ENCODE results near the gene PKM.

The PKM gene

GRCh38 chr15:72184165-72184811, 46.7 kb downstream of the PKM start:
- Histone ChIP-seq H3K9me3 (ENCODE audit: control insufficient read depth, insufficient read depth, low read length) (no peaks in the 10 kb centered on the region), H3K4me1 (ENCODE audit: insufficient read depth, low read length) (peaks cover 5% of the 10 kb centered on the region; the same call in 1 of the 2 replicates), H3K9ac (ENCODE audit: low read depth, low read length) (peak overlapping the region; percentile 40), H3K36me3 (ENCODE audit: insufficient read depth, low read length) (no peaks in the 10 kb centered on the region)

GRCh38 chr15:72183781-72184164, 47.2 kb downstream of the PKM start:
- Histone ChIP-seq H3K9me3 (ENCODE audit: control insufficient read depth, insufficient read depth, low read length) (no peaks in the 10 kb centered on the region), H3K9ac (ENCODE audit: low read depth, low read length) (peak overlapping the region; percentile 40; the same call in 1 of the 2 replicates), H3K4me1 (ENCODE audit: insufficient read depth, low read length) (peaks cover 5% of the 10 kb centered on the region; the same call in 1 of the 2 replicates), H3K36me3 (ENCODE audit: insufficient read depth, low read length) (no peaks in the 10 kb centered on the region)

GRCh38 chr15:72182673-72183072, 48.3 kb downstream of the PKM start:
- no peaks in the 10 kb centered on the region for H3K36me3 ChIP-seq (ENCODE audit: insufficient read depth, low read length)
- no peaks in the 10 kb centered on the region for H3K9me3 ChIP-seq (ENCODE audit: control insufficient read depth, insufficient read depth, low read length)
- H3K4me1 ChIP-seq (ENCODE audit: insufficient read depth, low read length) = peaks cover 5% of the 10 kb centered on the region; the same call in 1 of the 2 replicates
- H3K9ac ChIP-seq (ENCODE audit: low read depth, low read length) = no peak overlapping the region

DNA sequence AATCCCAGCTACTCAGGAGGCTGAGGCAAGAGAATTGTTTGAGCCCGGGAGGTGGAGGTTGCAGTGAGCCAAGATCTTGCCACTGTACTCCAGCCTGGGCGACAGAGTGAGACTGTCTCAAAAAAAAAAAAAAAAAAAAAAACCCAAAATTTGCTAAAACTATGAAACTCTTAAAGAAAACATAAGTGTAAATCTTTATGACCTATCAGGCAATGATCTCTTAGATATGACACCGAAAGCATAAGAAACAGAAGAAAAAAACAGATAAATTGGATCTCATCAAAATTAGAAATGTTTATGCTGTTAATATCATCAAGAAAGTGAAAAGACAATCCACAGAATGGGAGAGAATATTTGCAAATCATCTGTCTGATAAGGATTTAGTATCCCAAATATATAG, 48.7 kb downstream of the PKM start:
- H3K36me3 ChIP-seq (ENCODE audit: insufficient read depth, low read length) = no peaks in the 10 kb centered on the region
- peaks cover 5% of the 10 kb centered on the region; the same call in 1 of the 2 replicates for H3K4me1 ChIP-seq (ENCODE audit: insufficient read depth, low read length)
- no peak overlapping the region for H3K9ac ChIP-seq (ENCODE audit: low read depth, low read length)
- H3K9me3 ChIP-seq (ENCODE audit: control insufficient read depth, insufficient read depth, low read length) = no peaks in the 10 kb centered on the region

DNA sequence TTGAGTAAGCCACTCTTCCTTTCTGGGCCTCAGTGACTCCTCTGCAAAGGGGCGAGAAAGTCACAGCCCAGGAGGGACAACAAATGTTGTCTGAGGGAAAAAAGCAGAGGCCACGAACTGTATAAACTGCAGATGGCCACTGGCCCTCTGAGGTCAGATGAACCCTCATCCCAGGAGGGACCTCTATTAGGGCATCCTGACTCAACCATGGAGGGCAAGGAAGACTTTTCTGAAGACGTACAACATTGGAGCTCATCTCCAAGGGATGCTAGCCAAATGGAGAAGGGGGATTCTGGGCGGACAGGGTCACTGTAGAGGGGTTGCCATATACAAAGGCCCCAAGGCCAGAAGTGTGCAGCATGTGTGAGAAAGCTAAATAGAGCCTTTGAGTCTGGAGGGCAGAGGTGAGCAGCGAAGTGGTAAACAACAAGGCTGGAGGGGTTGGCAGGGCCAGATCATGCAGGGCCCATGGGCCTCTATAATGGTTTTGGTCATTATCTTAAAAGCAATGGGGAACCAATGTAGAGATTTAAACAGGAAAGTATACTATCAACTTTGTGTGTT, 50.1 kb downstream of the PKM start:
- H3K36me3 ChIP-seq (ENCODE audit: insufficient read depth, low read length) = no peaks in the 10 kb centered on the region
- H3K9ac ChIP-seq (ENCODE audit: low read depth, low read length) = no peak overlapping the region
- H3K4me1 ChIP-seq (ENCODE audit: insufficient read depth, low read length) = peaks cover 5% of the 10 kb centered on the region; the same call in 1 of the 2 replicates
- no peaks in the 10 kb centered on the region for H3K9me3 ChIP-seq (ENCODE audit: control insufficient read depth, insufficient read depth, low read length)

GRCh38 chr15:72179950-72180581, 50.9 kb downstream of the PKM start:
- H3K4me1 ChIP-seq (ENCODE audit: insufficient read depth, low read length) = peaks cover 5% of the 10 kb centered on the region; the same call in 1 of the 2 replicates
- no peaks in the 10 kb centered on the region for H3K9me3 ChIP-seq (ENCODE audit: control insufficient read depth, insufficient read depth, low read length)
- H3K36me3 ChIP-seq (ENCODE audit: insufficient read depth, low read length) = no peaks in the 10 kb centered on the region
- H3K9ac ChIP-seq (ENCODE audit: low read depth, low read length) = no peak overlapping the region

DNA sequence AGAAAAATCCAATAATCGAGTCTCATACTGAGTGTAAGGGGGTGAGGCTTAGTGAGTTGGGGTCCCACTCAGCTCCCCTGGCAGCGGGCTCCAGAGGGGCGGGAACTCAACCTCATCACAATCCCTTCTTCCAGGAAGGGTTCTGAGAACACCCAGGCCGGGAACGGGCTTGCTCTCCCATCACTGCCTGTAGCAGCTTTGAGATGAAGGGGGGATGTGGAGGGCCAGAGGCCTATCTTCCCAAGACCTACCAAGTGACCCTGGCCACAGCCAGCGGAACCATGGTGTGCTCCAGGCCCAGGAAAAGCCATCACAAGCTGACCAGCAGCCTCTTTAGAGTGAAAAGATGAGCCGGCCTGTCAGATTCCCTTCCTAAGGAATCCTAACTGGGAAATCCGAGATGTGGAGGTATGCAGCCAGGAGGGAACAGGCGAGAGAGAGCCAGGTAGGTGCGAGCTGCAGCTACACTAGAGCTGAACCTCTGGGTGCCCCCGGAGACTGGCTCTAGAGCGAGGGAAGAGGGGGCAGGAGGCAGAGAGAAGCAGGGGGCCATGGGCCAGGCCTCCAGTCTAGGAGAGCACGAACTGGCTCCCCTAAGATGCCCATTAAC, 51.9 kb downstream of the PKM start:
- Histone ChIP-seq H3K4me1 (ENCODE audit: insufficient read depth, low read length) (peaks cover 5% of the 10 kb centered on the region; the same call in 1 of the 2 replicates), H3K9me3 (ENCODE audit: control insufficient read depth, insufficient read depth, low read length) (no peaks in the 10 kb centered on the region), H3K36me3 (ENCODE audit: insufficient read depth, low read length) (no peaks in the 10 kb centered on the region), H3K9ac (ENCODE audit: low read depth, low read length) (no peak overlapping the region)

GRCh38 chr15:72176743-72177142, 54.2 kb downstream of the PKM start:
- Histone ChIP-seq H3K9me3 (ENCODE audit: control insufficient read depth, insufficient read depth, low read length) (no peaks in the 10 kb centered on the region), H3K36me3 (ENCODE audit: insufficient read depth, low read length) (no peaks in the 10 kb centered on the region), H3K4me1 (ENCODE audit: insufficient read depth, low read length) (peaks cover 5% of the 10 kb centered on the region; the same call in 1 of the 2 replicates), H3K9ac (ENCODE audit: low read depth, low read length) (no peak overlapping the region)

DNA sequence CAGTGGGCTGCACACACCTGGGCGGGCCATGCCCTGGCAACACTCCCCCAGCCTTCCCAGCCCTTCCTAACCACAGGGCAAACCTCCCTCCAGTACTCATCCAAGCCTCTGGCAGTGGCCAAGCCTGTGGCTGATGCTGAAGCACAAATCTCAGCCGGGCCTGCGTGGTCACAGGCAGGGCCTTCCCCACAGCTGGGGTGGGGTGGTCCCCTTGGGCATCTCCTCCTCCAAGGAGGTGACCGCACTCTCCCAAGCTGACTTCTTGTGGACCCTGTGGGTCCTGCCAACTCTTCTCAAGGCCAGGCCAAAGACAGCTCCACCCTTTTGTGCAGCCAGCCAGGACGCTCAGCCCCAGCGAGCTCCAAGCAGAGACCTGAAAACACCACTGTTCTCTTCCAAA, 54.8 kb downstream of the PKM start:
- H3K9me3 ChIP-seq (ENCODE audit: control insufficient read depth, insufficient read depth, low read length) = no peaks in the 10 kb centered on the region
- peaks cover 5% of the 10 kb centered on the region; the same call in 1 of the 2 replicates for H3K4me1 ChIP-seq (ENCODE audit: insufficient read depth, low read length)
- H3K36me3 ChIP-seq (ENCODE audit: insufficient read depth, low read length) = no peaks in the 10 kb centered on the region
- no peak overlapping the region for H3K9ac ChIP-seq (ENCODE audit: low read depth, low read length)

DNA sequence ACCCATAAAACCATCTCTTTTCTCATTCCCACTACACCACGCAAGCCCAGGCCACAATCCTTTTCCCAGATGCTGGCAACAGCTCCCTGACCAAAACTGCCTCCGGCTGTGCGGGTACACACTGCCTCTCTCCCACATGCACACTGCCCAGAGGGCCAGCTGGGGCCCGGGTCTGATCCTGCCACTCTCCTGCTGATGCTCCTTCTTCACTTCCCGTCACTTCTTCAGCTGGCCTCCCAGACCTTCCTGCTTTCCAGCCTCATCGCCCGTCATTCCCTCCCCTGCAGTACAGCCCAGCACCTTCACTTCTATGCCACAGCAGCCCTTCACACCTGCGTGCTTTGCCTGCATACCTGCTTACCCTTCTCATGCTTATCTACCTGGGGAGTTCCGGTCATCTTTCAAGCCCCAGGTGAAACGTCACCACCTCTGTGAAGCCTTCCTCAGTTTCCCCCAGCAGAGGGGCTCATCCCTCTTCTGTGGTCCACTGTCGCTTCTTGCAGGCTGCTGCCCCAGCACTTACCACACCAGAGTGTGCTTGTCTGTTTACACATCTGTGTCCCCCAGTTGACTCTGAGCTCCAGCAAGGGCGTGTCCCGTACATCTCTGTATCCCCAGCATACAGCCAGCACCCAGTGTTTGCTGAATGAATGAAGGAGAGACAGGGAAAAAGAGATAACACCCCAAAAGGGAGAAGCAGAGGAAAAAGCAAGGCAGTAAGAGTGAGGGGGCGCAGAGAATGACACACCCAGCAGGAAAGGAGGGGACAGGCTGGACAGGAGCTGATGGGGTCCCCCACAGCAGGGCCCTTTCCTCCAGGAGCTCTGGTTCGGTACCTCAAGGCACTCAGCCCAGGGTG, 55.6 kb downstream of the PKM start:
- no peak overlapping the region for H3K9ac ChIP-seq (ENCODE audit: low read depth, low read length)

GRCh38 chr15:72174551-72175165, 56.3 kb downstream of the PKM start:
- Histone ChIP-seq H3K36me3 (ENCODE audit: insufficient read depth, low read length) (no peaks in the 10 kb centered on the region), H3K4me1 (ENCODE audit: insufficient read depth, low read length) (peaks cover 3% of the 10 kb centered on the region; the same call in 1 of the 2 replicates), H3K9ac (ENCODE audit: low read depth, low read length) (no peak overlapping the region), H3K9me3 (ENCODE audit: control insufficient read depth, insufficient read depth, low read length) (no peaks in the 10 kb centered on the region)

More for the DNA sequence above, 55.6 kb downstream of the PKM start:
- H3K4me1 ChIP-seq (ENCODE audit: insufficient read depth, low read length) = peaks cover 5% of the 10 kb centered on the region; the same call in 1 of the 2 replicates
- no peaks in the 10 kb centered on the region for H3K9me3 ChIP-seq (ENCODE audit: control insufficient read depth, insufficient read depth, low read length)
- H3K36me3 ChIP-seq (ENCODE audit: insufficient read depth, low read length) = no peaks in the 10 kb centered on the region

- H3K9ac ChIP-seq (ENCODE audit: low read depth, low read length) = no peak overlapping the region
- H3K4me1 ChIP-seq (ENCODE audit: insufficient read depth, low read length) = peaks cover under 1% of the 10 kb centered on the region; the same call in 1 of the 2 replicates
- H3K36me3 ChIP-seq (ENCODE audit: insufficient read depth, low read length) = no peaks in the 10 kb centered on the region
- H3K9me3 ChIP-seq (ENCODE audit: control insufficient read depth, insufficient read depth, low read length) = no peaks in the 10 kb centered on the region
These were observed 57.0 kb downstream of the PKM start for GRCh38 chr15:72173864-72174550.

GRCh38 chr15:72173401-72173800, 57.6 kb downstream of the PKM start:
- H3K36me3 ChIP-seq (ENCODE audit: insufficient read depth, low read length) = no peaks in the 10 kb centered on the region
- peaks cover 7% of the 10 kb centered on the region; the same call in 1 of the 2 replicates for H3K4me1 ChIP-seq (ENCODE audit: insufficient read depth, low read length)
- no peaks in the 10 kb centered on the region for H3K9me3 ChIP-seq (ENCODE audit: control insufficient read depth, insufficient read depth, low read length)
- H3K9ac ChIP-seq (ENCODE audit: low read depth, low read length) = no peak overlapping the region

All from ES-I3 (cell line).